Neural progenitor cell (in vitro differentiated cells): ENCODE measurements around the gene MRM2.

Experiments used
- CTCF ChIP-seq: fragments of 200-600 bp; sonication (generic); IDR thresholded peaks from 2 replicates; pipeline ENCODE4 v1.5.1; 2017; ENCODE audit warnings: antibody characterized with exemption, mild to moderate bottlenecking
- EZH2 ChIP-seq: fragments of 200-600 bp; sonication (generic); IDR thresholded peaks from 2 replicates; pipeline ENCODE4 v1.6.1; 2017; ENCODE audit warnings: antibody characterized with exemption, mild to moderate bottlenecking, moderate library complexity
- EZH2phosphoT487 ChIP-seq: fragments of 200-600 bp; sonication (generic); IDR thresholded peaks from 2 replicates; pipeline ENCODE4 v1.6.1; 2017; ENCODE audit warnings: antibody characterized with exemption

- TF ChIP-seq CTCF (no peak), EZH2phosphoT487 (no peak), EZH2 (no peak)
These were observed 37.6 kb downstream of the MRM2 start for GRCh38 chr7:2204446-2204845.
